NCI-H2081 (cell line): Measurements from ENCODE around the gene ANTXR2.
A peak's percentile ranks its signal among the peaks of the same experiment; 100 is the strongest.

Experiments used
- DNase-seq, 2 experiments: peaks; one replicate each; lab custom pipeline; 2025; lab: John Stamatoyannopoulos, UW

ANTXR2 gene

DNA sequence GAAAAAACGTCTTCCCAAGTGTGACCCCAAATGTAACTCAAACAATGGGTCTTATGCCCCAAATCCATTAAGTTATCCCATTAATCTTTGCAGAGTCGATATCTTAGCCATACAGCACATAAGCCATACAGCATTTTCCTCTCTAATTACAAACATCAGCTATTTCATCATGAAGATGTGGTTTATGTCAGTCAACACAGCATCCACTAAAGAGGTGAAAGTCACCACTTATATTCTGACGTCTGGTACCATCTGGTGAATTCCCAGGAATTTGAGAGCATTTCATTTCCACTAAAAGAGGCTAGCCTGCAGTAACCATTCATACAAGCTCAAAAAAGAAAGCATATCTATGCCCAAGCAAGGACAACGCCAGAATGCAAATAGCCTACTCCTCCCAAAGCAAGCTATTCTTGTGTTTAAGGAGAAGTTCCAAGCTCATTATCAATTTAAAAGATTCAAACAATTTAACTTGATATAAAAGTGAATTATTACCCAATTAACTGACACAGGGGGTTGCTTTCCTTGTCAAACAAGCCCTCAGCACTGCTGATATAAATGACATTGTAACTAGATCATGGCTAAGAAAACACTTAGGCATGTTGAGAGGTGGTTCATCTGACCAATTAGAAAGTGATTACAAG lies 203.3 kb downstream of the ANTXR2 start:
- no peak for DNase-seq

DNA sequence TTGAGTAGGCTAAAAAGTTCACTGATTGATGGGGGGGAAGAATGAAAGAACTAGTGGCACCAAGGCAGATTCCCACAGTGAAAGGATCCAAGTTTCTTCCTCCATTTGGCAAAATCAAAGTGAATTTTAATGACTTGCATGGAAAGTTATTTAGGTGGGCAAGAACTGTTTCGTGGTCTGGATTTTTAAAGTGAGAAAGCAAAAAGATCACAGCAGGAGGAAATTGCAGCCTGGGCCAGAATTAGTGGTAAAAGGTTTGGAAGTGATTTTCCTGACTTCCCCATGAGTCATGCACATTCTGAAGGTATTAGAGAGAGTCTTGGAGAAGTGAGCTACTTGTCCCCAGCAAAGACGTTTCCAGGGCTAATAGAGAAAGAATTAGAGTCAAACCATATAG lies 207.8 kb downstream of the ANTXR2 start:
- no peak for DNase-seq

DNA sequence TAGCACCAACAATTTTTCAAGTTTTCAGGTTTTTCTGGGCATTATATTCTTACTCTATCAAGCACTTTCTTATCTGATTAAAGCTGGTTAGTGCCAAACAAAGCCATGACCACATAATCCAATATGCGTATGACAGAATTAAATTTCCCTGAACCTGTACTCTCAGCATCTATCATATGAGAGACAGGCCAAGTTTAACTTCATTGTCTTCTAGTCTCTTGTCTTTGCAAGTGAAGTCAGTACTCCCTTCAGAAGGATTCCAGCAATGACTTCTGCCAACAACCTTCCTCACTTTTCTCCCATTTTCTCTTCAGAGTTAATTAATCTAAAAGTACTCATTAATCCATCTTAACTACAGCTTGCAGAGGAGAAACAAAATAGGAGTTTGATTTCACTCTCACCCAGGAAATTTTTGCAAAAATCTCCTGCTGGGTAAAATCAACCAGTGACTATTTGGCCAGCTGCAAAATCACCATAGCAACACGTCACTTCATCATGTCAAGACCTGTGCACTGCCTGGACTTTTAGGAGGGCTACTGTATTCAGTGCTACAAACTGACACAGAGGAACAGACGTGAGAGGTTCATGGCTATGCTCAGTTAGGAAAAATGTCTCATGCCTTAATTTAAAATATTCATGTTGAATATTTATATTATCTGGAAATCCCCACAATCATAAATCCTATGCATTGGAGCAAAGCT lies 208.4 kb downstream of the ANTXR2 start:
- DNase-seq: peak; percentile 49 to 87

DNA sequence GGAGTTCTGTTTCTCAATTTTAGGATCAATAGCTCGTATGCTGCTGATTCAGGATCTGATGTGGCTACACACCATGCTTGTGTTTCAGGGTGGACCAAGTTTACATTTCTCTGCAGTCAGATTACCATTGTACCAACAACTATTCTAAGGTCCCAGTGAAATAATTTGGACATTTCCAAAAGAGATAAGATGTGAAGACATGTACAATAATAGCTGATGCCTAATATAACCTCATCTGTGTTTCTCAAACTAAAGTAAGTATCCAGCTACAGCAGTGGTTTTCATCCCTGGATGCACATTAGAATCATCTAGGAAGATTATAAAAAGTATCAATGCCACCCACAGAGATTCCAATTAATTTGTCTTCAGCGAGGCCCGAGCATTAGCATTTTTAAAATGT lies 209.7 kb downstream of the ANTXR2 start:
- DNase-seq: no peak

DNA sequence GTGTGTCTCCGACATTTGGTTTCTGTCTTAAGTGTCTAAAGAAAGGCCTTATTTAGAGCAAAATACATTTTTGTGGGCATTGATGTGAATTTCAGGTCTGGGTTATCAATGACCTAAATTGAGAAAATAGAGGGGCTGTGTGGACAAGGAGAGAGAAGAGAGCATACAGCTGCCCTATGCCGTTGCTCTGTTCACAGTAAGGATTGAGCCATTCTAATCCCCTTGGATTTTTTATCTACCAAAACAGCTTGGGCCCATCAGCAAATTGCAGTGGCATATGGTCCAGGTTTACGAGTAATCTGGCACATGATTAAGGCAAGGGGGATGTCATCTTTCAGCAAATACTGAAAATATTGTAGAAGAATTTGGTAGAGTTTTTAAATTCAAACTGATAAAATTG lies 210.2 kb downstream of the ANTXR2 start:
- no peak for DNase-seq

DNA sequence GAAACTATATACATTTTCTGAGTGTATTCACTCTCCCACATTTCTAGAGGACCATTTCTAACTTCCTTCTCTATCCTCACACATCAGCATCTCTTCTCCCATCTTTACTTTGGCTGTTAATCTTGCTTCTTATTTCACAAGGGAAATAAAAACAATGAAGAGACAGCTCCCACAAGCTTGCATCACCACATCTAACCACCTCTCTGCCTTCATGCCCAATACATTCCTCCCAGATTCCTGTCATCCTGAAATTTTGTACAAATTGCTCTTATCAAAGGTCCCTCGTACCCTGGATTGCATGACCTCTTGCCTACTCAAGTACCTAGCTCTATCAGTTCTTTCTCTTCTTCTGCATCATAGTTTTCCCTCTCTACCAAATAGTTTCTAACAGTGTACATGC lies 215.2 kb downstream of the ANTXR2 start:
- DNase-seq: no peak

DNA sequence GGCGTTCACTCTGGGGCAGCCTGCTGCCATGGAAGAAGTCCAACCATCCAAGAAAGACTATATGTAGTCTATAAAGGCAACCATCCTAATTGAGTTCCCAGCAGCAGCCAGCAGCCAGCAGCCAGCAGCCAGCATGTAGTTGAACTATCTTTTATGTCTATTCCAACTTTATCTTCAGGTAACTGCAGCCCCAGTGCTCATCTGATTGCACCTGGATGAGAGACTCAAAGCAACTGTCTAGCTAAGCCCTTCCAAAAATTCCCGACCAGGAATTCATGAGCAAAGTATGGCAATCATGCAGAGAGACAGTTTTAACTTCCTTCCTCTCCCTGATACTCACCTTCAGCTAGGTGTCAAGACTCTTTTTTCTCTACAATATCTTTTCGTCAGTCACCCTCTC lies 216.8 kb downstream of the ANTXR2 start:
- no peak for DNase-seq

DNA sequence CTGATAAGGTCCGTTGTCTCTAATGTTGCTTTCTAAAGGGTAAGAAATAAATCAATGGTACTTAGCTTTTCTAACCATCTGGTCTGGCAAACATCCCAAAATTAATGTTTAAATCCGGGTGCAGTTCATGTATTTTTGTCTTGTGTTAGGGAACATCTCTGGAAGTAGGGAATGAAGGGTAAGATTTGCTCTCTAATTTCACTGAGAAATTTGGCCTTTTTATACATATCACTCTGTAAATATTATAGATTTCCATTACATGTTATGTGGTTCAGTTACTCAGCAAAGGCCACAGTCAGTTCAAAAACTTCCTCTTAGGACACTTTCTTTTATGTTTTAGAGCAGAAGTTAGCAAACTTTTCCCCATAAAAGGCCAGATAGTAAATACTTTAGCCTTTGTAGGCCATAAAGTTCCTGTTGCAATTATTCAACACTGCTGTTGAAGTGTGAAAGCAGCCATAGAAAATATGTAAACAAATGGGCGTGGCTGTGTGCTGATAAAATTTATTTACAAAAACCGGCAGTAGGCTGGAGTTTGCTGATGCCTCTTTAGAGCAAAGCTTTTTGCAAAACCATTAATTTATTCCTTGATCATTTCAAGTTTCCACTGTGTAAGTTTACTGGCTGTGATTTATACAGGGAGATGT lies 218.1 kb downstream of the ANTXR2 start:
- no peak for DNase-seq

DNA sequence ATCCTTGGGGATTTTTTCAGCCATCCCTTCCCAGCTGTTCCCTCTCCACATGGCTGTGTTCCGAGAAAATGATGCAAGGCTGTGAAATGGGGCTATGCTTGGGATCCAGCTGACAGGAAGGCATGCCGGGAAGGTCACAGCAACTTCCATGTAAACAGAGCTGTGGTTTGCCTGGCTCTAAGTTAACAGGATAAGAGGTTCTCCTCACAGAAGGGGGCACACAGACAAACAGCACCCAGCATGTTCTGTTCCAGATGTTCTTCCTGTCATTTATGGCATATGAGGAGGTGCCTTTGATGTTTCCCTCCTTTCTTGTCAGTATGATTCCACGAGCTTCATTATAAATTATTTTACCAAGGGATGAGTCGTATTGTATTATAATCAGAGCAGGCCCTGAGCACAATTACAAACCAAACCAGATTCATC lies 220.7 kb downstream of the ANTXR2 start:
- no peak for DNase-seq

DNA sequence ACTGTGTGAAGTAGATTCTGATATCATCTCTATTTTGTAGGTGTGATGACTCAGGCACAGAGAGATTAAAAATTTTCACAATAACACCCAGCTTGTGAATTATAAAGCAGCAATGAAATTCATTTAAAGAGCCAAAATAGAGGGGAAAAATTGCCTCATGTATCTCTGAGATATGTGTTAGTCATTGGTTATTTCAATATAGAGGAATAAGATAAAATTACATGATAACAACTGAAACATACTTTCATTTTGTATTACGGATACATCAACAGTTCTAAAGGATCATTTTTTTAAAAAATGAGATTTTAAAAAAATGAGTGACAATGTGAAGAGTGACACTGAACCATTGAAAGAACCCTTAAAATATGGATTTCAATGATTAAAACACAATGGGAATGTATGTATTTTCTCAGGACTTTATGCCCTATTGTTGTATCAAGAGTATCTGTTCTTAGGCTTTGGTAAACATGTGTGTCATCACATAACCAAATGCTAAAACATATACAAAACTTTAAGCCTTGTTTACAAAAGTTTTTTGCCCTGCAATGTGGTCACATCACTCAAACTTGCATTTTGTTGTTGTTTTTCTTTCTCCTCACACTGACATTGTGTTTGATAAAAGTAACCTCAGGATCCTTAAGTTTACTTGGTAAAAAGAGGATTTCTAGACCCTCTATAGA lies 221.3 kb downstream of the ANTXR2 start:
- no peak for DNase-seq
